ENCODE results near the gene RAD21L1.

DNA sequence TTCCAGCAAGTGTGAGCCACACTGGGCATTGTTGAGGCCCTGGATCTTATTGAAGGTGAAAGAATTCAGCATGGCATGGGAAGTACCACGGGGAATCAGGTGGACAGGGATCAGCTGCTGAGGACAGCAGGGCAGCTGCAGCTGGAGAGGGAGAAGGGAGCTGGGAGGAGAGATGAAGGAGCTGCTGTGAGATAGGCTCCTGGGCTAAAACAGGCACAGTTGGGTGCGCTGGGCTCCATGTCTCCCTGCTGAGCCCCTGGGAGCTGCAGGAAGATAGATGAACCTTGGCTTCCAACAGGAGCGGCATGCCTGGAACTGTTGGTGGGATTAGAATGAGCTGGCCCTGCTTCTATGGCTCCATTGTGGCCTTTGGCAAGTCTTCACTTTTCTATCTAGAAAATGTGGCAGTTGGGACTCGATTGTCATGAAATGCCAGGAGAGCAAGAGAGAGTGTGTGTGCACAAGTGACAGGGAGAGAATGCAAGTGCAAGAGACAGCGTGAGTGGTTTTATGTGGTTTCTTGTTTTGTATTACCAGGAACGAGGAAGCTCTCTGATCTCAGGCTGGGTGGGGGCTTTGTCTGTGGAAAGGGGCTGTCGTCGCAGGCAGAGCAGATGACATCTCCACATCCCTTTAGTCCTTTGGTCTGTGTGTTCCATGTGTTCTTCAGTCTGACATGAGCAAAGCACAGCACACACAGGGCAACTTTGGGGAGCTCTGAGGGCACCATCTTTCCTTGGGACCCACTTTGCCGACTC, 60.6 kb downstream of the RAD21L1 start:
- TF ChIP-seq, protein P1, sequence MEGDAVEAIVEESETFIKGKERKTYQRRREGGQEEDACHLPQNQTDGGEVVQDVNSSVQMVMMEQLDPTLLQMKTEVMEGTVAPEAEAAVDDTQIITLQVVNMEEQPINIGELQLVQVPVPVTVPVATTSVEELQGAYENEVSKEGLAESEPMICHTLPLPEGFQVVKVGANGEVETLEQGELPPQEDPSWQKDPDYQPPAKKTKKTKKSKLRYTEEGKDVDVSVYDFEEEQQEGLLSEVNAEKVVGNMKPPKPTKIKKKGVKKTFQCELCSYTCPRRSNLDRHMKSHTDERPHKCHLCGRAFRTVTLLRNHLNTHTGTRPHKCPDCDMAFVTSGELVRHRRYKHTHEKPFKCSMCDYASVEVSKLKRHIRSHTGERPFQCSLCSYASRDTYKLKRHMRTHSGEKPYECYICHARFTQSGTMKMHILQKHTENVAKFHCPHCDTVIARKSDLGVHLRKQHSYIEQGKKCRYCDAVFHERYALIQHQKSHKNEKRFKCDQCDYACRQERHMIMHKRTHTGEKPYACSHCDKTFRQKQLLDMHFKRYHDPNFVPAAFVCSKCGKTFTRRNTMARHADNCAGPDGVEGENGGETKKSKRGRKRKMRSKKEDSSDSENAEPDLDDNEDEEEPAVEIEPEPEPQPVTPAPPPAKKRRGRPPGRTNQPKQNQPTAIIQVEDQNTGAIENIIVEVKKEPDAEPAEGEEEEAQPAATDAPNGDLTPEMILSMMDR (IDR thresholded peaks at IDR 0.05; ENCODE audit: insufficient read depth, low read length): no peak
- TF ChIP-seq POLR2AphosphoS5 (IDR thresholded peaks at IDR 0.05; ENCODE audit: low read depth): no peak

Data from HL-60 (cell line).